Tibial nerve (tissue), 4 donors: Measurements from ENCODE around the gene IPO8. TPM values are rescaled to one million over a fixed set of nuclear protein-coding genes. Genes with fewer than 3 reads are reported as not detected.

Source experiments
- DNase-seq, 2 donors: peaks; one replicate each; pipeline ENCODE4 v3.0.0-alpha.2; 2019; ENCODE audit warnings: low spot score in 2 of 2
- H3K27ac ChIP-seq, 4 donors: fragments of 200-600 bp; sonication (generic) in 3 of 4; one replicate each; pipeline ENCODE4 v1.5.1; 2017 to 2019; ENCODE audit warnings: mild to moderate bottlenecking in 1 of 4
- H3K27me3 ChIP-seq, 2 donors: fragments of 200-600 bp; sonication (generic) in 1 of 2; one replicate each; pipeline versions ENCODE4 v1.5.1 to v1.6.0; 2017 to 2019
- H3K36me3 ChIP-seq, 3 donors: fragments of 200-600 bp; sonication (generic); one replicate each; pipeline ENCODE4 v1.5.1; 2018 to 2019
- H3K4me1 ChIP-seq, 4 donors: fragments of 200-600 bp; sonication (generic) in 3 of 4; one replicate each; pipeline ENCODE4 v1.5.1; 2017 to 2019
- H3K4me3 ChIP-seq, 4 donors: fragments of 200-600 bp; sonication (generic) in 3 of 4; one replicate each; pipeline ENCODE4 v1.5.1; 2017 to 2019; ENCODE audit warnings: mild to moderate bottlenecking in 1 of 4, moderate library complexity in 1 of 4
- H3K9me3 ChIP-seq, 4 donors: fragments of 200-600 bp; sonication (generic) in 3 of 4; one replicate each; pipeline ENCODE4 v1.5.1; 2017 to 2019
- CTCF ChIP-seq, 5 experiments: fragments of 200-600 bp in 3 of 5; fragments of 450-650 bp in 2 of 5; sonication (generic) in 3 of 5; IDR thresholded peaks; one replicate each; pipeline ENCODE4 v1.5.1; 2016 to 2019; ENCODE audit warnings: antibody characterized with exemption in 5 of 5, mild to moderate bottlenecking in 3 of 5, moderate library complexity in 2 of 5
- EP300 ChIP-seq, 2 donors: sonication (generic); formaldehyde crosslinking; IDR thresholded peaks; one replicate each; pipeline ENCODE4 v1.6.1; 2017; ENCODE audit warnings: antibody characterized with exemption in 2 of 2, mild to moderate bottlenecking in 1 of 2
- POLR2A ChIP-seq, 2 donors: fragments of 450-650 bp; IDR thresholded peaks; one replicate each; pipeline ENCODE4 v1.6.1; 2017; ENCODE audit warnings: antibody characterized with exemption in 2 of 2, mild to moderate bottlenecking in 2 of 2, moderate library complexity in 2 of 2
- WGBS, 2 donors: methylation state at CpG; one replicate each; pipeline ENCODE4 v1.1.5; 2018; 5-methylcytosine and 5-hydroxymethylcytosine counted together
- total RNA-seq, 4 donors: library from RNA; depleted of rRNA; stranded (reverse); fragments of >200 nt; gene quantifications; one replicate each; pipeline ENCODE4 v1.1.0, GENCODE V29; 2016

The IPO8 gene
- total RNA-seq, 4 donors from 2014 or later = 34.7 to 52.0 (median 42.9) TPM

GRCh38 chr12:30719060-30719459 is 23.4 kb upstream of the IPO8 start:
- 31 to 36% methylated on average over 1 of the region's 1 CpG for WGBS, 2 donors
- DNase-seq = no peak
- Histone ChIP-seq H3K27ac (no peak overlapping the region), H3K27me3 (no peaks in the 10 kb centered on the region), H3K36me3 (peaks cover 0 to 76% (median 0%) of the 10 kb centered on the region in 3 donors), H3K4me1 (peaks cover 0 to 4% (median 0%) of the 10 kb centered on the region in 4 donors), H3K4me3 (no peak overlapping the region), H3K9me3 (no peaks in the 10 kb centered on the region)
- TF ChIP-seq CTCF (IDR thresholded peaks at IDR 0.05) (no peak), POLR2A (IDR thresholded peaks at IDR 0.05) (no peak), EP300 (IDR thresholded peaks at IDR 0.05) (no peak)

- Histone ChIP-seq H3K9me3 (no peaks in the 10 kb centered on the region), H3K36me3 (peaks cover 0 to 45% (median 0%) of the 10 kb centered on the region in 3 donors), H3K27me3 (no peaks in the 10 kb centered on the region), H3K4me1 (no peaks in the 10 kb centered on the region), H3K4me3 (no peak overlapping the region), H3K27ac (no peak overlapping the region)
- DNase-seq = no peak
- WGBS, 2 donors = 81 to 82% methylated on average over 10 of the region's 10 CpGs
- TF ChIP-seq CTCF (IDR thresholded peaks at IDR 0.05) (no peak), EP300 (IDR thresholded peaks at IDR 0.05) (no peak), POLR2A (IDR thresholded peaks at IDR 0.05) (no peak)
Measured at GRCh38 chr12:30707613-30708342, 12.1 kb upstream of the IPO8 start.

GRCh38 chr12:30706476-30706875 is 10.8 kb upstream of the IPO8 start:
- TF ChIP-seq POLR2A (IDR thresholded peaks at IDR 0.05) (no peak), CTCF (IDR thresholded peaks at IDR 0.05) (no peak), EP300 (IDR thresholded peaks at IDR 0.05) (no peak)
- WGBS, 2 donors = 92 to 98% methylated on average over 2 of the region's 2 CpGs
- Histone ChIP-seq H3K9me3 (no peaks in the 10 kb centered on the region), H3K27ac (no peak overlapping the region), H3K36me3 (peaks cover 0 to 34% (median 0%) of the 10 kb centered on the region in 3 donors), H3K27me3 (no peaks in the 10 kb centered on the region), H3K4me1 (no peaks in the 10 kb centered on the region), H3K4me3 (no peak overlapping the region)
- no peak for DNase-seq

- TF ChIP-seq CTCF (IDR thresholded peaks at IDR 0.05) (no peak), EP300 (IDR thresholded peaks at IDR 0.05) (no peak), POLR2A (IDR thresholded peaks at IDR 0.05) (no peak)
- Histone ChIP-seq H3K9me3 (no peaks in the 10 kb centered on the region), H3K4me1 (peaks cover 0 to 7% (median 0%) of the 10 kb centered on the region in 4 donors), H3K27ac (peak overlapping the region in 1 of 4 donors; percentile 56), H3K4me3 (no peak overlapping the region), H3K27me3 (no peaks in the 10 kb centered on the region), H3K36me3 (no peaks in the 10 kb centered on the region)
- DNase-seq = no peak
Measured at GRCh38 chr12:30701056-30701455, 5.4 kb upstream of the IPO8 start.

GRCh38 chr12:30700216-30700900 is 4.7 kb upstream of the IPO8 start:
- Histone ChIP-seq H3K27ac (peak overlapping the region in 1 of 4 donors; percentile 56), H3K27me3 (no peaks in the 10 kb centered on the region), H3K36me3 (no peaks in the 10 kb centered on the region), H3K9me3 (no peaks in the 10 kb centered on the region), H3K4me3 (no peak overlapping the region), H3K4me1 (peaks cover 0 to 7% (median 0%) of the 10 kb centered on the region in 4 donors)
- TF ChIP-seq EP300 (IDR thresholded peaks at IDR 0.05) (no peak), POLR2A (IDR thresholded peaks at IDR 0.05) (no peak), CTCF (IDR thresholded peaks at IDR 0.05) (no peak)
- 34 to 39% methylated on average over 6 of the region's 6 CpGs for WGBS, 2 donors
- no peak for DNase-seq
